Suprapubic skin (tissue), 4 donors: ENCODE results near the gene ID4. TPM values are rescaled to one million over a fixed set of nuclear protein-coding genes. Genes with fewer than 3 reads are reported as not detected.

Experiments used
- DNase-seq, 2 donors: peaks; one replicate each; pipeline ENCODE4 v3.0.0-alpha.2; 2019; ENCODE audit warnings: low spot score in 2 of 2
- H3K27ac ChIP-seq: fragments of 200-600 bp; sonication (generic); one replicate; pipeline ENCODE4 v1.5.1; 2019
- H3K27me3 ChIP-seq: fragments of 200-600 bp; sonication (generic); one replicate; pipeline ENCODE4 v1.5.1; 2019
- H3K36me3 ChIP-seq: fragments of 200-600 bp; sonication (generic); one replicate; pipeline ENCODE4 v1.5.1; 2019
- H3K4me1 ChIP-seq: fragments of 200-600 bp; sonication (generic); one replicate; pipeline ENCODE4 v1.5.1; 2019
- H3K4me3 ChIP-seq: fragments of 200-600 bp; sonication (generic); one replicate; pipeline ENCODE4 v1.5.1; 2019; ENCODE audit warnings: mild to moderate bottlenecking
- H3K9me3 ChIP-seq: fragments of 200-600 bp; sonication (generic); one replicate; pipeline ENCODE4 v1.5.1; 2019
- CTCF ChIP-seq, 2 donors: fragments of 200-600 bp in 1 of 2; fragments of 450-650 bp in 1 of 2; sonication (generic) in 1 of 2; IDR thresholded peaks; one replicate each; pipeline ENCODE4 v1.5.1; 2016 to 2019; ENCODE audit warnings: antibody characterized with exemption in 2 of 2, mild to moderate bottlenecking in 1 of 2, moderate library complexity in 1 of 2
- EP300 ChIP-seq: sonication (generic); formaldehyde crosslinking; IDR thresholded peaks from one replicate; pipeline ENCODE4 v1.6.1; 2017; ENCODE audit warnings: antibody characterized with exemption
- POLR2A ChIP-seq, 2 donors: fragments of 450-650 bp; IDR thresholded peaks; one replicate each; pipeline ENCODE4 v1.6.1; 2017; ENCODE audit warnings: antibody characterized with exemption in 2 of 2, mild to moderate bottlenecking in 2 of 2, moderate library complexity in 2 of 2
- POLR2AphosphoS5 ChIP-seq, 3 donors: sonication (generic); formaldehyde crosslinking; IDR thresholded peaks; one replicate each; pipeline ENCODE4 v1.6.1; 2017; ENCODE audit warnings: antibody characterized with exemption in 3 of 3
- WGBS: methylation state at CpG from one replicate; pipeline ENCODE4 v1.1.5; 2018; 5-methylcytosine and 5-hydroxymethylcytosine counted together
- total RNA-seq, 4 donors: library from RNA; depleted of rRNA; stranded (reverse); fragments of >200 nt; gene quantifications; one replicate each; pipeline ENCODE4 v1.1.0, GENCODE V29; 2016

Gene ID4
- total RNA-seq, 4 donors from 2014 or later = 124 to 295 (median 157) TPM

GRCh38 chr6:19860235-19860877 lies 23.2 kb downstream of the ID4 start:
- Histone ChIP-seq H3K27me3 (no peaks in the 10 kb centered on the region), H3K27ac (no peak overlapping the region), H3K4me3 (no peak overlapping the region), H3K4me1 (peaks cover 12% of the 10 kb centered on the region), H3K36me3 (no peaks in the 10 kb centered on the region), H3K9me3 (no peaks in the 10 kb centered on the region)
- WGBS = 39% methylated on average over 4 of the region's 4 CpGs
- TF ChIP-seq POLR2AphosphoS5 (IDR thresholded peaks at IDR 0.05) (no peak), POLR2A (IDR thresholded peaks at IDR 0.05) (no peak), EP300 (no peak), CTCF (IDR thresholded peaks at IDR 0.05) (no peak)
- no peak for DNase-seq

- Histone ChIP-seq H3K4me1 (peaks cover 12% of the 10 kb centered on the region), H3K4me3 (no peak overlapping the region), H3K9me3 (no peaks in the 10 kb centered on the region), H3K27ac (no peak overlapping the region), H3K36me3 (no peaks in the 10 kb centered on the region), H3K27me3 (no peaks in the 10 kb centered on the region)
- TF ChIP-seq POLR2AphosphoS5 (IDR thresholded peaks at IDR 0.05) = no peak
- TF ChIP-seq CTCF (IDR thresholded peaks at IDR 0.05) = no peak
- no peak for TF ChIP-seq EP300
- no peak for TF ChIP-seq POLR2A (IDR thresholded peaks at IDR 0.05)
- no peak for DNase-seq
- WGBS = 62% methylated on average over 3 of the region's 3 CpGs
Measured at GRCh38 chr6:19864285-19864684, 27.1 kb downstream of the ID4 start.

- H3K27ac ChIP-seq = no peak overlapping the region
- no peaks in the 10 kb centered on the region for H3K27me3 ChIP-seq
- no peak for DNase-seq
- TF ChIP-seq POLR2AphosphoS5 (IDR thresholded peaks at IDR 0.05) (no peak), CTCF (IDR thresholded peaks at IDR 0.05) (no peak), EP300 (no peak), POLR2A (IDR thresholded peaks at IDR 0.05) (no peak)
- no peak overlapping the region for H3K4me3 ChIP-seq
- H3K9me3 ChIP-seq = no peaks in the 10 kb centered on the region
- 22% methylated on average over 1 of the region's 1 CpG for WGBS
- peaks cover 8% of the 10 kb centered on the region for H3K4me1 ChIP-seq
- H3K36me3 ChIP-seq = no peaks in the 10 kb centered on the region
Measured at GRCh38 chr6:19865178-19865577, 28.0 kb downstream of the ID4 start.

- DNase-seq = no peak
- Histone ChIP-seq H3K27ac (peak overlapping the region; percentile 40), H3K4me3 (no peak overlapping the region), H3K9me3 (no peaks in the 10 kb centered on the region), H3K36me3 (no peaks in the 10 kb centered on the region), H3K27me3 (no peaks in the 10 kb centered on the region), H3K4me1 (no peaks in the 10 kb centered on the region)
- TF ChIP-seq CTCF (IDR thresholded peaks at IDR 0.05) (no peak), EP300 (no peak), POLR2A (IDR thresholded peaks at IDR 0.05) (no peak), POLR2AphosphoS5 (IDR thresholded peaks at IDR 0.05) (no peak)
- 85% methylated on average over 18 of the region's 18 CpGs for WGBS
Measured at GRCh38 chr6:19866173-19866984, 29.2 kb downstream of the ID4 start.

DNA sequence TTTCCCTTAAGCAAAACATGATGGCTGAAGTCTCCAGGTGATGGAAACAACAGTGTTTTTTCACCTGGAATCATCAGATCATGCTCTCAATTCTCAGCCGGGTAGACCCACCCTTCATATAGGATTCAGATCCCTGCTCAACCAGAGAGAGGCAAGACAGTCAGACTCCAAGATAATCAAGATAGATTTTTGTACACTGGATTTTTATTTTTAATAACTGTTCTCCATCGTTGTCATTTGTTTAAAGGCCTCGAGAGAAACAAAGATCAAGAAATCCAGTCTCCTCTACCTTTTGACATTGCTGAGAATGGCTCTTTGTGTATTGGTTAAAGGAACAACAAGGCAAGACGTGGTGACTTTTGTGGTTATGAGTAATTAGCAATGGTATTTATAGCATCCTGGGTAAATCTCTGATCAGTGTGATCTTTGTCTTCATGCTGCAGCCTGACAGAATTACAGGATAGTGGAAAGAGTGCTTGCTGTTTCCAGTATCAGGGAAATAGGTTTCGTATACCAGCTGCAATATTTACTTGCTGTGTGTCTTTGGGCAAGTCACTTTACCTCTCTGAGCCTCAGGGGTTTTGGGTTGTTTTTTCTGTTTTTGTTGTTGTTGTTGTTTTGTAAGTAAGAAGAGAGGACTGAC lies 29.9 kb downstream of the ID4 start:
- H3K36me3 ChIP-seq = no peaks in the 10 kb centered on the region
- no peaks in the 10 kb centered on the region for H3K9me3 ChIP-seq
- no peaks in the 10 kb centered on the region for H3K27me3 ChIP-seq
- no peak for TF ChIP-seq CTCF (IDR thresholded peaks at IDR 0.05)
- TF ChIP-seq POLR2AphosphoS5 (IDR thresholded peaks at IDR 0.05) = no peak
- no peak for TF ChIP-seq POLR2A (IDR thresholded peaks at IDR 0.05)
- TF ChIP-seq EP300 = no peak
- no peaks in the 10 kb centered on the region for H3K4me1 ChIP-seq
- DNase-seq = no peak
- H3K4me3 ChIP-seq = no peak overlapping the region
- peak overlapping the region; percentile 40 for H3K27ac ChIP-seq
- 42% methylated on average over 5 of the region's 5 CpGs for WGBS
